Natural killer cell (primary cell): Measurements from ENCODE around the gene B3GNT5. TPM values are rescaled to one million over a fixed set of nuclear protein-coding genes. Genes with fewer than 3 reads are reported as not detected.
A peak's percentile ranks its signal among the peaks of the same experiment; 100 is the strongest.

Source experiments
- ATAC-seq, 3 donors: fragments of 150-1000 bp in 2 of 3; fragments of 200-7000 bp in 1 of 3; cut with Tn5 transposase; 1 replicate in 1 of 3; 2 replicates in 2 of 3; pipeline ENCODE4 v1.10.0; 2021; ENCODE audit warnings: mild to moderate bottlenecking in 2 of 3, moderate library complexity in 2 of 3
- DNase-seq, 2 donors: peaks; one replicate each; pipeline versions ENCODE4 v3.0.0 to v3.0.0-alpha.2; 2013 to 2021; ENCODE audit warnings: mixed read lengths in 1 of 2
- H3K27ac ChIP-seq: one replicate; pipeline ENCODE4 v1.5.1; 2013; ENCODE audit warnings: mild to moderate bottlenecking, low read length
- H3K27me3 ChIP-seq: one replicate; pipeline ENCODE4 v1.6.1; 2013; ENCODE audit warnings: low read length; ENCODE audit not compliant: control insufficient read depth, insufficient read depth
- H3K36me3 ChIP-seq: one replicate; pipeline ENCODE4 v1.6.1; 2013; ENCODE audit warnings: low read length; ENCODE audit not compliant: control insufficient read depth, insufficient read depth
- H3K4me1 ChIP-seq: one replicate; pipeline ENCODE4 v1.6.1; 2013; ENCODE audit warnings: low read length; ENCODE audit not compliant: control insufficient read depth, insufficient read depth
- H3K4me3 ChIP-seq: one replicate; pipeline ENCODE4 v1.5.1; 2013; ENCODE audit warnings: low read length
- H3K9me3 ChIP-seq: one replicate; pipeline ENCODE4 v1.6.1; 2013; ENCODE audit warnings: low read length; ENCODE audit not compliant: control insufficient read depth, insufficient read depth
- H3K27ac Mint-ChIP-seq, 2 donors: one replicate each; pipeline ENCODE4 v1.8.0; 2022; ENCODE audit warnings: mild to moderate bottlenecking in 2 of 2, mixed read lengths in 2 of 2, moderate library complexity in 1 of 2
- H3K27me3 Mint-ChIP-seq, 2 donors: one replicate each; pipeline ENCODE4 v1.8.0; 2022; ENCODE audit warnings: low read depth in 2 of 2, mixed read lengths in 2 of 2
- H3K36me3 Mint-ChIP-seq: one replicate; pipeline ENCODE4 v1.8.0; 2022; ENCODE audit warnings: mixed read lengths
- H3K4me1 Mint-ChIP-seq, 2 donors: one replicate each; pipeline ENCODE4 v1.8.0; 2022; ENCODE audit warnings: mixed read lengths in 2 of 2
- H3K4me3 Mint-ChIP-seq: one replicate; pipeline ENCODE4 v1.8.0; 2022; ENCODE audit warnings: mild to moderate bottlenecking, moderate library complexity, mixed read lengths
- H3K9me3 Mint-ChIP-seq, 2 donors: one replicate each; pipeline ENCODE4 v1.8.0; 2022; ENCODE audit warnings: mixed read lengths in 2 of 2
- WGBS: methylation state at CpG from one replicate; pipeline ENCODE4 v1.1.7; 2013; ENCODE audit warnings: missing lambda C conversion rate; ENCODE audit not compliant: insufficient coverage; 5-methylcytosine and 5-hydroxymethylcytosine counted together
- intact Hi-C: fragments of 100-400 bp; cut with micrococcal nuclease; formaldehyde crosslinking; loops from one replicate; pipeline ENCODE4 v1.14.2; 2022
- total RNA-seq, 4 donors: library from RNA; stranded (reverse); fragments of 120-200 nt in 1 of 4; gene quantifications; one replicate each; pipeline versions ENCODE4 v1.2.3 to v1.2.4, GENCODE V29; 2013 to 2022
- TF ChIP-seq, protein P1 (sequence below): fragments of 200-600 bp; IDR thresholded peaks from one replicate; pipeline ENCODE4 v1.8.0; 2022; ENCODE audit warnings: antibody characterized with exemption

Gene B3GNT5
- total RNA-seq, 3 donors from 2014 or later (not counting 1 experiment from before 2014, with no cell fraction given), result 1.2 to 4.5 (median 3.4) TPM

DNA sequence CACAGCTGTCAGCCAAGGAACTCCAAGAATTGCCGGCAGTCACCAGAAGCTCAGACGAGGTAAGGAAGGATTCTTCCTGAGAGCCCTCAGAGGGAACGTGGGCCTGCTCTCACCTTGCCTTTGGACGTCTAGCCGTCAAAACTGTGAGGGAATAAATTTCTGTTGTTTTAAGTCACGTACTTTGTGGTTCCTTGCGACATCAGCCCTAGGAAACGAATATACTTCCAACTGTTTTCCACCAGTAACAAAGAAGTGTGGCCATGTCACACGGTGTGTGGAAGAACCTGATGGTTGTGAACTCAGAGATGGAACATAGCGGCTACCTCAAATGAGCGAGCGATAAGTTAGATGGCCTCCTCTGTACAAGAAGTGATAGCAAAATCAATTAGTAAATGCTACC is 41.0 kb upstream of the B3GNT5 start:
- 70% methylated on average over 12 of the region's 12 CpGs for WGBS
- H3K27me3 ChIP-seq, result no peaks in the 10 kb centered on the region
- H3K9me3 Mint-ChIP-seq, result no peaks in the 10 kb centered on the region
- H3K27ac ChIP-seq, result no peak overlapping the region
- H3K27ac Mint-ChIP-seq, result no peak overlapping the region
- H3K27me3 Mint-ChIP-seq, result peaks cover 0 to 13% of the 10 kb centered on the region in 2 donors
- TF ChIP-seq, protein P1, sequence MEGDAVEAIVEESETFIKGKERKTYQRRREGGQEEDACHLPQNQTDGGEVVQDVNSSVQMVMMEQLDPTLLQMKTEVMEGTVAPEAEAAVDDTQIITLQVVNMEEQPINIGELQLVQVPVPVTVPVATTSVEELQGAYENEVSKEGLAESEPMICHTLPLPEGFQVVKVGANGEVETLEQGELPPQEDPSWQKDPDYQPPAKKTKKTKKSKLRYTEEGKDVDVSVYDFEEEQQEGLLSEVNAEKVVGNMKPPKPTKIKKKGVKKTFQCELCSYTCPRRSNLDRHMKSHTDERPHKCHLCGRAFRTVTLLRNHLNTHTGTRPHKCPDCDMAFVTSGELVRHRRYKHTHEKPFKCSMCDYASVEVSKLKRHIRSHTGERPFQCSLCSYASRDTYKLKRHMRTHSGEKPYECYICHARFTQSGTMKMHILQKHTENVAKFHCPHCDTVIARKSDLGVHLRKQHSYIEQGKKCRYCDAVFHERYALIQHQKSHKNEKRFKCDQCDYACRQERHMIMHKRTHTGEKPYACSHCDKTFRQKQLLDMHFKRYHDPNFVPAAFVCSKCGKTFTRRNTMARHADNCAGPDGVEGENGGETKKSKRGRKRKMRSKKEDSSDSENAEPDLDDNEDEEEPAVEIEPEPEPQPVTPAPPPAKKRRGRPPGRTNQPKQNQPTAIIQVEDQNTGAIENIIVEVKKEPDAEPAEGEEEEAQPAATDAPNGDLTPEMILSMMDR, result no peak
- H3K9me3 ChIP-seq, result no peaks in the 10 kb centered on the region
- DNase-seq (no peak), ATAC-seq (no peak)
- H3K4me3 Mint-ChIP-seq, result no peak overlapping the region
- H3K4me1 ChIP-seq, result peaks cover 5% of the 10 kb centered on the region
- H3K36me3 Mint-ChIP-seq, result no peaks in the 10 kb centered on the region
- no peaks in the 10 kb centered on the region for H3K36me3 ChIP-seq
- H3K4me3 ChIP-seq, result no peak overlapping the region
- intact Hi-C loops, result no loop called here
- H3K4me1 Mint-ChIP-seq, result peaks cover 0 to 5% of the 10 kb centered on the region in 2 donors

- Histone ChIP-seq H3K27ac (no peak overlapping the region), H3K36me3 (no peaks in the 10 kb centered on the region), H3K27me3 (no peaks in the 10 kb centered on the region), H3K4me1 (peaks cover 5% of the 10 kb centered on the region), H3K9me3 (no peaks in the 10 kb centered on the region), H3K4me3 (no peak overlapping the region)
- DNase-seq (no peak), ATAC-seq (peak in 1 of 3 donors; percentile 56)
- Mint-ChIP-seq H3K4me3 (no peak overlapping the region), H3K9me3 (no peaks in the 10 kb centered on the region), H3K36me3 (no peaks in the 10 kb centered on the region), H3K27ac (no peak overlapping the region), H3K4me1 (peaks cover 0 to 5% of the 10 kb centered on the region in 2 donors), H3K27me3 (peaks cover 0 to 13% of the 10 kb centered on the region in 2 donors)
- WGBS, result 34% methylated on average over 3 of the region's 7 CpGs
- intact Hi-C loops, result no loop called here
- TF ChIP-seq, protein P1, result no peak
Measured at GRCh38 chr3:183212565-183212964, 40.5 kb upstream of the B3GNT5 start.

DNA sequence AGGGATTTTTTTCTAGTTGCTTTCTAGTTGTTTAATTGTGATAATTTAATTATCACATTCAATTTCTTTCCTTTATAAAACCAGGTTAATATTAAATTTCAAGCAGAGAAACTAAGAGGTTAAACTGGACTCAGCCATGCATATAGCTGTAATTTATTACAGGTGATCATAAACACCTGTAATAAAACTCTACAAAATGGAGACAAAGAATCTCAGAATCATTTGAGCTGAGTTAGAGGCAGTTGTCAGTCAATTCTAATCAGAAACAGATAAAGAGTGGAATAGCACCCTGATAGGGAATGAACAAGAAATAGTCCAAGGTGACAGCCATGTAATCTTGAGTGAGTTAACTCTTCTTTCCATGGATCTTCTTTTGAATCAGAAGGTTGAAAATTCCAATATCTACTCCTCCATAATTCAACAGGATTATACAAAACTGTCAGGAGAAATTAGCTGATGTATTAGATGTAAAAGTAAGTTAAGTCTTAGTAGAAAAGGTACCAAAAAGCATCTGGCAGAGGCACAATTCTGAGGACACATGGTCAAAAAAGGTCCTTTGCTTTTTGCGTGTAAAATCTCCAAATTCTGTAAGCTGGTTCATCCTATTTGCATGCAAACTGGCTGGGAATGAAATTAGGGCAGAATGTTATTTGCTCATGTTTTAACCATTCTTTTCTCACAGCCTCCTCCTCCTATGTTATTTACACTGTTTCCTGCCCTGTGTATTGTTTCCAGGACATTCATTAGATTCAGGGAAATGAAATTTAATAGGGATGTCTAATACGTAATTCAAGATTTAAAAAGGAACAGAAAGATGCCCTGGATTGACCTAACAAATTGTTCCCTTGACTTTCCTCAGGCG is 39.4 kb upstream of the B3GNT5 start:
- no peak overlapping the region for H3K27ac ChIP-seq
- no peak for DNase-seq
- intact Hi-C loops, result no loop called here
- H3K4me1 ChIP-seq, result peaks cover 5% of the 10 kb centered on the region
- TF ChIP-seq, protein P1, result no peak
- Mint-ChIP-seq H3K36me3 (no peaks in the 10 kb centered on the region), H3K4me1 (peaks cover 0 to 5% of the 10 kb centered on the region in 2 donors), H3K27me3 (peaks cover 0 to 15% of the 10 kb centered on the region in 2 donors), H3K9me3 (no peaks in the 10 kb centered on the region), H3K27ac (no peak overlapping the region), H3K4me3 (no peak overlapping the region)
- H3K36me3 ChIP-seq, result no peaks in the 10 kb centered on the region
- no peak overlapping the region for H3K4me3 ChIP-seq
- ATAC-seq, result no peak
- H3K27me3 ChIP-seq, result no peaks in the 10 kb centered on the region
- no peaks in the 10 kb centered on the region for H3K9me3 ChIP-seq
- WGBS, result 89% methylated on average over 3 of the region's 3 CpGs
